Fibroblast of the aortic adventitia (primary cell): ENCODE results near the gene LRPPRC. TPM values are rescaled to one million over a fixed set of nuclear protein-coding genes. Genes with fewer than 3 reads are reported as not detected.

Experiments
- DNase-seq: peaks from one replicate; pipeline ENCODE4 v3.0.0-alpha.2; 2010; ENCODE audit warnings: low read depth
- H3K4me3 ChIP-seq: 2 replicates; pipeline ENCODE4 v1.5.1; 2011; ENCODE audit warnings: low read depth, mild to moderate bottlenecking, control low read depth, low read length, moderate library complexity
- total RNA-seq: library from RNA; depleted of rRNA; stranded (reverse); fragments of >200 nt; gene quantifications from 2 replicates; pipeline ENCODE4 v1.2.3, GENCODE V29; 2012; ENCODE audit warnings: low replicate concordance
- TF ChIP-seq, protein P1 (sequence below): IDR thresholded peaks from 2 replicates; pipeline ENCODE4 v1.5.1; 2011; ENCODE audit warnings: mild to moderate bottlenecking, low read length, control low read depth, inconsistent platforms; ENCODE audit not compliant: insufficient read depth

Gene LRPPRC
- total RNA-seq, 1 donor, result 64.1 TPM

DNA sequence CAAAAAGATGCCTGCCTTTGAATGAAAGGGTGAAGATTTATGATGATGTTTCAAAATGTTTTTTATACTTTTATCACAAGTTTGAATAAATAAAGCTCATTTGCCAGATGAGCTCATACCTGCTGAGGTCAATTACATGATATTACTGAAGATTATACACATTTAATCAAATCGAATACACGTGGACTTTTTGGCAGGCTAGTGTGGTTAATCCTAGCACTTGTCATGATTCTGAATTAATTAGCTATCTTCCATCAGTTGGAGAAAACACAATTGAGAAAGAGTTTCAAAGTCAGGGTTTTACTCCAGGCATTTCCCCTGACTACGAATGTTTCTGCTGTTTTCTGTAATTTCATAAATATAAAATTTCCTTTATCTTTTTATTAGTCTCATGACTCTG lies 54.4 kb downstream of the LRPPRC start:
- no peak overlapping the region for H3K4me3 ChIP-seq
- peak; percentile 2 for DNase-seq
- TF ChIP-seq, protein P1, sequence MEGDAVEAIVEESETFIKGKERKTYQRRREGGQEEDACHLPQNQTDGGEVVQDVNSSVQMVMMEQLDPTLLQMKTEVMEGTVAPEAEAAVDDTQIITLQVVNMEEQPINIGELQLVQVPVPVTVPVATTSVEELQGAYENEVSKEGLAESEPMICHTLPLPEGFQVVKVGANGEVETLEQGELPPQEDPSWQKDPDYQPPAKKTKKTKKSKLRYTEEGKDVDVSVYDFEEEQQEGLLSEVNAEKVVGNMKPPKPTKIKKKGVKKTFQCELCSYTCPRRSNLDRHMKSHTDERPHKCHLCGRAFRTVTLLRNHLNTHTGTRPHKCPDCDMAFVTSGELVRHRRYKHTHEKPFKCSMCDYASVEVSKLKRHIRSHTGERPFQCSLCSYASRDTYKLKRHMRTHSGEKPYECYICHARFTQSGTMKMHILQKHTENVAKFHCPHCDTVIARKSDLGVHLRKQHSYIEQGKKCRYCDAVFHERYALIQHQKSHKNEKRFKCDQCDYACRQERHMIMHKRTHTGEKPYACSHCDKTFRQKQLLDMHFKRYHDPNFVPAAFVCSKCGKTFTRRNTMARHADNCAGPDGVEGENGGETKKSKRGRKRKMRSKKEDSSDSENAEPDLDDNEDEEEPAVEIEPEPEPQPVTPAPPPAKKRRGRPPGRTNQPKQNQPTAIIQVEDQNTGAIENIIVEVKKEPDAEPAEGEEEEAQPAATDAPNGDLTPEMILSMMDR, result no peak

DNA sequence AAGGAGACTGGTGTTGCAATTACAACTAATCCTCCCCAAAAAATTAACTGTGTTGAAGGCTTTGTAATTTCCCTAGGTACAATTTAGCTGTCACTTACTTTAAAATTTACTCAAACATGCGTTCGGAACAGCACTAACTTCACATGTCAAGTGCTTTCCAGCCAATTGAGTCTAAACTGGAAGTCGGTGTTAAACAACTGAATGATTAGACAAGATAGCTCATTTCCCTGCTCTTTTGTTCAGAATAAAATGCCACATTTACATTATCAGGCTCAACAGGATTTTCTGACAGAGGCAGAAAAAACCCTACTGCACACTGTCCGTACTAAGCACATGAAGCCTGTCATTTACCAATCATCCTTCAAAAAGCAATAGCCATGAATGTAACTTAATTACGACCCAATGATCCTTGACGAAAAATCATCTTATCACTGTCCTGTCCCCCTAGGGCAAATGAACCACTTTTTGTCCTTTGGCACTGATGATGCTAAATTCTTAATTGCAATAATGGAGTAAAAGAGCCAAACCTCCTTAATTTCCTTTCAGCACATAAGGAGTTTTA lies 56.0 kb downstream of the LRPPRC start:
- TF ChIP-seq, protein P1, result no peak
- H3K4me3 ChIP-seq, result no peak overlapping the region
- no peak for DNase-seq

DNA sequence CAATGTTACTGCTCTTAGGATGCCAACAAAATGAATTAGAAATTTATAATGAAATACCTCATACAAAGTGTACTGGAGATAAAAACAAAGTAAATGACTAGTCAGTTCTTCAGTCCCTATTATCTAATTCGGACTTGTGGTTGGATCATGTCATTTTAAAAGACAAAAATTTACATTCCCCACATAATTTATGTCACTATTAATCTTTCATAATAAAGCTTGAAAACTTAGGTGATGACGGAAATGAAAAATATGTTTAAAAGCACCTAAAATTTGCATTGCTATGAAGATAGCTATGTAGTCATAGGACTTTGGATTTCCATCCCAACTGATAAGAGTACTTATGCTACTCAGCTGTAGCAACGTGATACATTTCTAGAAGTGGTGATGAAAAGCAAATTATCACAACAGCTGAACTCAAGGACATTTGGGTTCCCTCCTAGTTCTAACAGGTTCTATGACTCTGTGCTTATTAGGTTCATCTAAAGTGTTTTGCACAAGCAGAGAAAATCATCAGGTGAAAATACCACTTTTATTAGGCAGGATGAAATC lies 58.4 kb downstream of the LRPPRC start:
- no peak overlapping the region for H3K4me3 ChIP-seq
- TF ChIP-seq, protein P1, result no peak
- DNase-seq, result no peak

DNA sequence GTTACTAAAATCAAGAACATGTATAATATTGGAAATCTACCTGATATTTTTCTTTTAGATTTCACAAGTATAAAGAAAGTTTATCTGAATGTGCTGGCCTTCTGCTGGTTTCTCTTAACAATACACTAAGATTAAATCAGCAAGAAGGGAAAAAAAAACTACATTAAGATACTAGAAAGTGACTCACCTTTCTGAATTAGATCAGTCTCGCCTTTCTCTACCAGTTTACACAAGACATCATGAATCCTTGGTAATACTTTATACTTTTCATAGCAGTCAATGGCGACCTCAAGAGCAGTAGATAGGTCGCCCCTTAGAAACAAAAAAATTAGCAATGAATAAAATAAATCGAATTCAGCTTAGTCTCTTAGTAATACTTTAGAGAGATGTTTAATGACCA lies 61.2 kb downstream of the LRPPRC start:
- TF ChIP-seq, protein P1, result no peak
- H3K4me3 ChIP-seq, result no peak overlapping the region
- DNase-seq, result peak; percentile 7

DNA sequence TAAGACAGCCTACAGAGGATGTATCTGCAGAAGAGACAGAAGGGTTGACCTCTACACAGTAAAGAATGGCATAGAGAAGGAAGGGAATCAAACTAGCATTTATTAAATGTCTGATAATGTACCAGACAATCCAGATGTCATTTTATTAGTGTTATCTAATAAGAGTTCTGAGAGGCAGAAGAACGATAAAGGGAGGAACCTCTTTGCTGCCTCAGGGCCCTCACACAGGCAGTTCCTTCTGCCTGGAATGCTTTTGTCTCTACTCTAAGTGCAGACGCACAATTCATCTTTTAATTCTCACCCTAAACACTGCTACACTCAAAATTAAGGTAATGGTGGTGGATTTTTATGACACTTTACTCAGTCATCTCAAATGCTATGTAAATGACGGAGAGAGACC lies 64.5 kb downstream of the LRPPRC start:
- TF ChIP-seq, protein P1, result no peak
- DNase-seq, result no peak
- no peak overlapping the region for H3K4me3 ChIP-seq

DNA sequence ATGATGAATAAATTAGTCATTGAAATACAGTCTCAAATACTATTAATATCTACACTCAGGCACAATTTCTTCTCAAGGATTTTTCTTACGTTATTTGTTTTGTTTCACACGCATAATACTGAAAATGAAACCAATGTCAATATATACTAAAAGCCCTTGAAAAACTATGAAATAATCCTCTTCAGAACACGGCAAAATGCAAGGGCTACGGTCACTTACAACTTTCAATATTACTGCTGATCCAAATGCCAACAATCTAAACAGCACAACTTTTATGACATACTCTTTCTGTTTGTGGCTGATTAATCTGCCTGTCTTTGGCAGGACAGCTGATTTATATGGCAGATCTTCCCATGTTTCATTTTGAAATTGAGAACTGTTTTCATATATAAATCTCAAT lies 68.3 kb downstream of the LRPPRC start:
- TF ChIP-seq, protein P1, result no peak

DNA sequence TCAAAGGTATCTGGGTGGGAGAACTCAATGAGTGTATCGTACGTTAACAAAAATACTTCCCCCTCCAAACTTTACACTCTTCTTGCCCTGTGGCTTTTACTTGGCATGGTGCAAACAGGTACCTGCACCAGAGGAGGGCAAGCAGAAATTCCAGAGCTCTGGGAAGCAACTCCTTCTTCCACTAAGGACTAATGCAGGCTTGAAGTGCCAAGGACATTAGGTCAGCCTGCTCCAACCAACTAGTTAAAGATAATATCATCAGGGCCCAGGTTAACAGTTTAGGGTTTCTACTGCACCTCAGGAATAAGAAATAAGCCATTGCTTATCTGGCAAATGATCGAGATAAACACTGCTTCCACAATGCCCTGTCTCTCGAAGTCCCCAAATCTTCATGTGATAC lies 70.4 kb downstream of the LRPPRC start:
- TF ChIP-seq, protein P1, result no peak
- no peak overlapping the region for H3K4me3 ChIP-seq
- no peak for DNase-seq

More for the DNA sequence above, 68.3 kb downstream of the LRPPRC start:
- no peak for DNase-seq
- no peak overlapping the region for H3K4me3 ChIP-seq
